Osteocyte (in vitro differentiated cells): ENCODE measurements around the gene PLEKHO1. TPM values are rescaled to one million over a fixed set of nuclear protein-coding genes. Genes with fewer than 3 reads are reported as not detected.

Experiments
- DNase-seq: peaks from one replicate; pipeline ENCODE4 v3.0.0; 2021; ENCODE audit warnings: mixed read lengths; ENCODE audit not compliant: unreplicated experiment; ENCODE audit errors: extremely low spot score
- H3K27ac Mint-ChIP-seq: one replicate; pipeline ENCODE4 v1.8.0; 2021; ENCODE audit warnings: mild to moderate bottlenecking, mixed read lengths; ENCODE audit not compliant: unreplicated experiment
- H3K27me3 Mint-ChIP-seq: one replicate; pipeline ENCODE4 v1.8.0; 2021; ENCODE audit warnings: mixed read lengths; ENCODE audit not compliant: unreplicated experiment
- H3K36me3 Mint-ChIP-seq: one replicate; pipeline ENCODE4 v1.8.0; 2021; ENCODE audit warnings: mixed read lengths; ENCODE audit not compliant: unreplicated experiment
- H3K4me1 Mint-ChIP-seq: one replicate; pipeline ENCODE4 v1.8.0; 2021; ENCODE audit warnings: mixed read lengths; ENCODE audit not compliant: unreplicated experiment
- H3K4me3 Mint-ChIP-seq: one replicate; pipeline ENCODE4 v1.8.0; 2021; ENCODE audit warnings: mild to moderate bottlenecking, moderate library complexity, mixed read lengths; ENCODE audit not compliant: unreplicated experiment
- H3K9me3 Mint-ChIP-seq: one replicate; pipeline ENCODE4 v1.8.0; 2021; ENCODE audit warnings: mixed read lengths; ENCODE audit not compliant: unreplicated experiment
- total RNA-seq: library from RNA; stranded (reverse); gene quantifications from 2 replicates; pipeline ENCODE4 v1.2.1, GENCODE V29; 2021
- TF ChIP-seq, protein P1 (sequence below): fragments of 200-600 bp; sonication (generic); IDR thresholded peaks from 2 replicates; pipeline ENCODE4 v1.5.0; 2021; ENCODE audit warnings: antibody characterized with exemption, mild to moderate bottlenecking, moderate library complexity

The PLEKHO1 gene
- total RNA-seq, 1 donor from 2014 or later: 52.2 TPM

DNA sequence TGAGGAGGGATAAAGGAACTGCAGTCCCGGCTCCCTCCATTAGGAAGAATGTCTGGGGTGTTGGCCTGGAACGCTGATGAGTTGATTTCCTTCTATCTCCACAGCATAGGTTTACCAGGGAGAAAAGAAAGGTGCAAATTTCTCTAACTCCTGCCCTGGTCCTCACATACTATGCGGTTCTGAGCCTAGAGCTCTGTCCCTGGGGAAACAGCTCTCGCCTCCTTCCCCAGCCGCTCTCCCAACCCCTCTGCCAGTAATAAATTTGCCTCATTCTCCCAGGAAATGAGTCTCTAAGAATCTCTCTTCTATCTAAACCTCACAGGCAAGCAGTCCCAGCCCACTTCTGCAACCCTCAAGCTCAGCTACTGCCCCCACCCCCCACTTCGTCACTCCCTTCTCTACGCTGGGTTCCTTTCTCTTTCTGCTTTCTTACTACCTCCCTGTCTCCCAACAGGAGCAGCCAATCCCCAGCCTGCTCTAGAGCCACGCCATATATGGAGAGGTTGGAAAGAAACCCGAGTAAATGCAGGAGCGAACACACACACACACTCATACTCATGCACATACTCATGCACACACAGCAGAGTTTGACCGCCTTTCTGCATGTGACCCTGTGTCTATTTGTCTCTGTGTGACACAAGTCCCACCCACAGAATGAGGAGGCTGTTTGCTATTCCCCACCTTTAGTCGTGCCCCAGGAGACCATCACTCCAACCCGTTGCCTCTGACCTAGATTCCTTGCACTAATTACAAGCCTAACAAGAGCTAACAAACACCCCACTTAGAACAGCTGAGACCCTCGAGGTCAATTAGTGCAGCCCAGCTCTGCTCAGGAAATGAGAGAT is 13.4 kb downstream of the PLEKHO1 start:
- Mint-ChIP-seq H3K36me3 (peaks cover 14% of the 10 kb centered on the region), H3K4me1 (peaks cover 48% of the 10 kb centered on the region), H3K4me3 (peak overlapping the region; percentile 73), H3K27ac (peak overlapping the region; percentile 97), H3K27me3 (no peaks in the 10 kb centered on the region), H3K9me3 (no peaks in the 10 kb centered on the region)
- TF ChIP-seq, protein P1, sequence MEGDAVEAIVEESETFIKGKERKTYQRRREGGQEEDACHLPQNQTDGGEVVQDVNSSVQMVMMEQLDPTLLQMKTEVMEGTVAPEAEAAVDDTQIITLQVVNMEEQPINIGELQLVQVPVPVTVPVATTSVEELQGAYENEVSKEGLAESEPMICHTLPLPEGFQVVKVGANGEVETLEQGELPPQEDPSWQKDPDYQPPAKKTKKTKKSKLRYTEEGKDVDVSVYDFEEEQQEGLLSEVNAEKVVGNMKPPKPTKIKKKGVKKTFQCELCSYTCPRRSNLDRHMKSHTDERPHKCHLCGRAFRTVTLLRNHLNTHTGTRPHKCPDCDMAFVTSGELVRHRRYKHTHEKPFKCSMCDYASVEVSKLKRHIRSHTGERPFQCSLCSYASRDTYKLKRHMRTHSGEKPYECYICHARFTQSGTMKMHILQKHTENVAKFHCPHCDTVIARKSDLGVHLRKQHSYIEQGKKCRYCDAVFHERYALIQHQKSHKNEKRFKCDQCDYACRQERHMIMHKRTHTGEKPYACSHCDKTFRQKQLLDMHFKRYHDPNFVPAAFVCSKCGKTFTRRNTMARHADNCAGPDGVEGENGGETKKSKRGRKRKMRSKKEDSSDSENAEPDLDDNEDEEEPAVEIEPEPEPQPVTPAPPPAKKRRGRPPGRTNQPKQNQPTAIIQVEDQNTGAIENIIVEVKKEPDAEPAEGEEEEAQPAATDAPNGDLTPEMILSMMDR: peak; percentile 27
- DNase-seq: peak; percentile 93

DNA sequence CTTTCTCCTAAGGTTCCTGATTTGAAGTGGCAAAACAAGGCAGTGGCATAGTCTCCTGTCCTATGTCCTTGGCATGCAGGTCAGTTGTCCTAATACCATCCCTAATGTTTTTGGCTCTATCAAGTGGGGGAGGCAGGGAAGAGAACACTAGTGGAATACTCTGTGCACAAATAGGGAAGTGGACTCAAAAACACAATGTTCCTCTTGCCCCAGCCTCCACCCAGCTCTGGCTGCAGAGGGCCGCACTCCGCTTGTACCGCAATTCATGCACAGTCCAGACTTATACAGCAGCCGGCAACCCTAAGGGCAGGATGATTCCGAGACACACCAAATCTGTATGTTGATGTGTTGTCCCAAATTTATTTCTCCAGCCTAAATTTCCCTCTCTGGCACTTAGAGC is 14.5 kb downstream of the PLEKHO1 start:
- H3K4me3 Mint-ChIP-seq: no peak overlapping the region

GRCh38 chr1:150164779-150165178 is 15.1 kb downstream of the PLEKHO1 start:
- Mint-ChIP-seq H3K27me3 (no peaks in the 10 kb centered on the region), H3K4me3 (no peak overlapping the region), H3K27ac (no peak overlapping the region), H3K9me3 (no peaks in the 10 kb centered on the region), H3K36me3 (peaks cover 3% of the 10 kb centered on the region), H3K4me1 (peaks cover 37% of the 10 kb centered on the region)
- TF ChIP-seq, protein P1: no peak
- DNase-seq: no peak

More for the DNA sequence above, 14.5 kb downstream of the PLEKHO1 start:
- Mint-ChIP-seq H3K27me3 (no peaks in the 10 kb centered on the region), H3K4me1 (peaks cover 40% of the 10 kb centered on the region), H3K36me3 (peaks cover 6% of the 10 kb centered on the region), H3K27ac (peak overlapping the region; percentile 97), H3K9me3 (no peaks in the 10 kb centered on the region)
- TF ChIP-seq, protein P1: no peak
- no peak for DNase-seq

DNA sequence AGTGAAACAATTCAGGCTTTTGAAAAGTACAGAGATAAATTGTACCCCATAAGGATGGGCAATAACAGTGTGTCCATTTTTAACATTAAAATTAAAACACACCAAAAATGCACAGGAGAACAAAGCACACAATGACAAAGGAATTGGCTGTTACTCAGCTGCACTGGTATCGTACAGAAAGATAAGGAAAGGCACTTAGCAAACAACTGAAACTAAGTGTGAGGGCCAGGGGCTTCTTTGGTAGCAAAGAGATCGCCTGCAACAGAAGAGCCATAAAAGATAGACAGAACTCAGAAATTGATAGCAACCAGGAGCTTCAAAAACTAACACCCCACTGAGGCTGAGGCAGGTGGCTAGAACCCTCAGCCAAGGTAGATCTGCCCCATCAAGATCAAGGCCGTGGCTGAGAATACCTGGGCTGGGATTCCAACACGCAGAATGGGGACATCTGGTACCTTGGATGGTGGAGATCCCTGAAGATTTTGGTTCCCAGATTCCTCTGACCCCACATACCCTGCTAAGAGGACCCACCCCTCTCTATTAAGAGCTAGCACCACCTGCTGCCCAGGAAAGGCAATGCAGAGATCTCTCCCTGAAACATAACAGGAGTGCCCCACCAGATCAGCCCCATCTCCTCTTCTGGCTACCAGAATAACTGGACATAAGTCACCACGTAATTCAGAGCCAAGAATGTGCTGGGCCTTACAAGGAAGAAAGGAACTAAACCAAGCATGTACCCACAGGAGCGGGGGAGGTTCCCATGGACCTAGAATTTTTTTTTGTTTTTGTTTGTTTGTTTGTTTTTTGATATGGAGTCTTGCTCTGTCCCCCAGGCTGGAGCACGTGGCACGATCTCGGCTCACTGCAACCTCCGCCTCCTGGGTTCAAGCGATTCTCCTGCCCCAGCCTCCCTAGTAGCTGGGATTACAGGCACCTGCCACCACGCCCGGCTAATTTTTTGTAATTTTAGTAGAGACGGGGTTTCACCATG is 16.2 kb downstream of the PLEKHO1 start:
- Mint-ChIP-seq H3K27ac (no peak overlapping the region), H3K4me1 (peaks cover 32% of the 10 kb centered on the region), H3K36me3 (peaks cover 3% of the 10 kb centered on the region), H3K4me3 (no peak overlapping the region), H3K27me3 (no peaks in the 10 kb centered on the region), H3K9me3 (no peaks in the 10 kb centered on the region)
- no peak for DNase-seq
- TF ChIP-seq, protein P1: peak; percentile 68
